Activated CD4-positive, alpha-beta T cell treated with anti-CD3 and anti-CD28 coated beads, Interleukin-2, amount 50 U/mL, for 1 hour (primary cell): ENCODE measurements around the gene MKRN1.
A peak's percentile ranks its signal among the peaks of the same experiment; 100 is the strongest.
"Not testable (repeated sequence)": the region's sequence is repeated elsewhere in the genome, so short reads cannot be mapped to it uniquely, and the experiment has no call there.

Experiments
- DNase-seq: peaks from one replicate; pipeline ENCODE4 v3.0.0-alpha.2; 2020

MKRN1 gene, protein sequence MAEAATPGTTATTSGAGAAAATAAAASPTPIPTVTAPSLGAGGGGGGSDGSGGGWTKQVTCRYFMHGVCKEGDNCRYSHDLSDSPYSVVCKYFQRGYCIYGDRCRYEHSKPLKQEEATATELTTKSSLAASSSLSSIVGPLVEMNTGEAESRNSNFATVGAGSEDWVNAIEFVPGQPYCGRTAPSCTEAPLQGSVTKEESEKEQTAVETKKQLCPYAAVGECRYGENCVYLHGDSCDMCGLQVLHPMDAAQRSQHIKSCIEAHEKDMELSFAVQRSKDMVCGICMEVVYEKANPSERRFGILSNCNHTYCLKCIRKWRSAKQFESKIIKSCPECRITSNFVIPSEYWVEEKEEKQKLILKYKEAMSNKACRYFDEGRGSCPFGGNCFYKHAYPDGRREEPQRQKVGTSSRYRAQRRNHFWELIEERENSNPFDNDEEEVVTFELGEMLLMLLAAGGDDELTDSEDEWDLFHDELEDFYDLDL

DNA sequence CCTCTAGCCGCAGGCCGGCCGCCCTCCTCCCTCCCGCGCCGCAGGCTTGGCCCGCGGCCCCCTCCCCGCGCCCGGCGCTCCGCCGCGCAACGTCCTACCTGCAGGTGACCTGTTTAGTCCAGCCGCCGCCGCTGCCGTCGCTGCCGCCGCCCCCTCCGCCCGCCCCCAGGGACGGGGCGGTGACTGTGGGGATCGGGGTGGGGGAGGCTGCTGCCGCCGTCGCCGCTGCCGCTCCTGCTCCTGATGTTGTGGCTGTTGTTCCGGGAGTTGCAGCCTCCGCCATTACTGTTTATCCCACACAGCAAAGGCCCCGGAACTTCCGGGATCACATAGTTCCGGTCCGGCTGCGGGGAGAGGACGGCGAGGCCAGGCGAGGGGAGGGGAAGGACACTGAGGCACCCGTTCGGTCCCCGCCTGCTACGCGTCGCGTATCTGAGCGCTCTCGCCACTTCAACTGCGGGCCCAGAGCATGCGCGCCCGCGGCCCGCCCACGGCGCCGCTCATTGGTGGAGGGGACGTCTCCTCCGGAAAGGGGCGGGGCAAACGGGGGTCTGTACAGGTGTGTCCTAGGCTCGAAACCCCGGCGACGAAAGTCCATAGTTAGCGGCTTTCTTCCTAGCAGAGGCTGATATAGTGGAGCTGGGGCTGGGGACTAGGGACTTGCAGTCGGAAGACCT, at the start of gene MKRN1:
MKRN1 (minus strand) TSS at position 444 of the 677 bp plus-strand sequence; CDS start at position 283, 161 bp downstream.
- peak; percentile 92 for DNase-seq

DNA sequence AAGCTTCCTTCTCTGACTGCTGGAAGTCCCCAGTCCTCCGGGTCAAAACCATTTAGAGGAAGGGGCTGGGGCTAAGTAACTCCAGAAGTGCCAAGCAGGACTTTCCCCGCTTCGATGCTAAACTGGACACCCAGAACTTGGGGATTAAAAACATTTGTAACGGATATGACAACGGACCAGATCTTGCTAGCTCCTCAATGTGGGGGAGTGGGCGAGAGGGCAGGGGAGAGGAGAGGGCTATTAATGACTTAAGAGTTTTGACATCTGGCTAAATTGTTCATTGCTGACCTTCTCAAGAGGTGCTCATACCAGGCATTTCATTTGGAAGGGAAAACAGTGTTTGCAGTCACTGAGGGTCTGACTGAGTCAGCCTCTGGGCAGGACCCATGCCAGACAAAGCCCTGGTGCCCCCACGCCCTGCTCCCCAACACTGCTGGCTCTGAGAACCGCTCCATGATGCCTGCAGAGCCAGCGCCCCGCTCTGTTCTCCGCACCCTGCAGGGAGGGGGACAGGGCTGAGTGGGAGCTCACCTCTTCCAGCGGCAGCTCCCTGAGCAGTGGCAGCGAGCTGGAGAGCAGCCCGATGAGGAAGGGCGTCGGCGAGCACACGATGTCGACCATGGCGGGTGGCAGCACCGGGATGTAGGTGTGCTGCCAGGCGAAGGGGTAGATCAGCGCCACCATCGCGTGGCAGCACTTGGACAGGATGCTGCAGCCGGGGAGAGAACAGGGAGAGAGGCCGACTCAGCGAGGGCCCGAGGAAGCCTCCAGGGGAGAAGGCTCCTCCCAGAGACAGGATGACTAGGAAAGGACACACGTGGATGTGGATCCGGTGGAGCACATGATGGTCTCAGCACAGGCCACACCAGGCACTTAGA, 47.7 kb upstream of the MKRN1 start:
- no peak for DNase-seq

DNA sequence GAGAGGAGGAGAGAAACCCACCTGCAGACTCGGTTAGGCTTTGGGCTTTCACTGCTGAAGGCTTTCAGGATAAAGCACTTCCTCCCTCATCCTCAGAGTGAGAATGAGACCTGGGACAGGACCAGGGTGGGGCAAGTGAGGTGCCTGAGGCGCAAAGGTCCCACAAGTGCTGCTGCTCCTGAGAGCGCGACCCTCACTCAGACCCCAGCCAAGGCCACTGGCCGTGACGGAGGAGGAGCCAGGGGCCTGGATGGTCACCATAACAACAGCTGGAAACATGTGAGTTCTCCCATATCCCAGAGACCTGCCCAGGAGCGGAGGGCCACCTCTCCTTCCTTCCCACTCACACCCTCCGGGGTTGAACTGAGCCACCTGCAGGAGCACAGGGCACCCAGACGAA, 46.9 kb upstream of the MKRN1 start:
- DNase-seq, result no peak

DNA sequence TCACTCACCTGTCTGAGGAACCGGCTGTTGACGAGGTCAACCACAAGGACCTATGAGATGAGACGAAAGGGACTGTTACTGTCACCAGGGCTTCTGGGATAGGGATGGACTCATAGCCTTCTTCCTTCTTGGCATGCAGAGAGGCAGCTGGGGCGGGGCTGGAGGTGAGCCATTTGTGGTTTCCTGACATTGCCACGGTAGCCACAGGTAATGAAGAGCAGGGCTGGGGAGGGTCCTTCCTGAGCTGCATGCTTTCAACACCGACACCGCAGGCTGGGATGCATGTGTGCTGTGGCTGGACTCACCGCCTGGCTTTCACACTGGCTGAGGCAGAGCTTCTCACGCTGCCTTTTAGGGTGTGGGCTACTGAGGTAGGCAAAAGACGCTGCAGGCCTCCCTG, 46.4 kb upstream of the MKRN1 start:
- no peak for DNase-seq

DNA sequence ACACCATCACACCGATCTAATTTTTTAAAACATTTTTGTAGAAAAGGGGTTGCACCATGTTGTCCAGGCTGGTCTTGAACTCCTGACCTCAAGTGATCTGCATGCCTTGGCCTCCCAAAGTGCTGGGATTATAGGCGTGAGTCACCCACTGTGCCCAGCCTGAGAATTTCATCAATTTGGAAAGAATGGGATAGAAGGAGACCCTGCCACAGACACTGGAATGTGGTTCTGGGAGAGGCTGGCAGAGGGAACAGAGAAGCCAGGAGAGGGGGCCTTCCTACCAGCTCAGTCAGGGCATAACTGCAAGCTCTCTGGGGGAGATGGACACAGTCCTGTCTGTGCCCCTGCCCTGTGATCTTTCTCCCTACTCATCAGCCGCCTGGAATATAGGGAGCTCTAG, 42.1 kb upstream of the MKRN1 start:
- DNase-seq, result no peak

DNA sequence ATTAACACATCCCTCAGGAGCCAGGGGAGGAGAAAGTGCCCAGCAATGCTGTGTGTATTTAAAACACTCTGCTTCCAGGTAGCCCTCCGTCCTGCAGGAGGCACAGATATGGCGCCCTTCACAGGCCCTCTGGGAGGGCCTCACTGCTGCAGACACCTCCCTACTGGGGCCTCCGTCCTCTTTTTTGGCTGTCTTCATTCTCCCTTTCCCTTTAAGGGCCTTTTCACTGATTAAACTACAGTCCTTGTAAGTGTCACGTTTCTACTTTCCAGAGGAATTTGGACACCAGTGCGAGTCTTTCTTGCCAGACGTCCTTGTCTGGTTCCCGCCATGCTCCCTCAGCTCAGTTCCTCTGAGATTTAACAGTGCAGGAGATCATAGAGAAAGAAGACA, 39.7 kb upstream of the MKRN1 start:
- no peak for DNase-seq

DNA sequence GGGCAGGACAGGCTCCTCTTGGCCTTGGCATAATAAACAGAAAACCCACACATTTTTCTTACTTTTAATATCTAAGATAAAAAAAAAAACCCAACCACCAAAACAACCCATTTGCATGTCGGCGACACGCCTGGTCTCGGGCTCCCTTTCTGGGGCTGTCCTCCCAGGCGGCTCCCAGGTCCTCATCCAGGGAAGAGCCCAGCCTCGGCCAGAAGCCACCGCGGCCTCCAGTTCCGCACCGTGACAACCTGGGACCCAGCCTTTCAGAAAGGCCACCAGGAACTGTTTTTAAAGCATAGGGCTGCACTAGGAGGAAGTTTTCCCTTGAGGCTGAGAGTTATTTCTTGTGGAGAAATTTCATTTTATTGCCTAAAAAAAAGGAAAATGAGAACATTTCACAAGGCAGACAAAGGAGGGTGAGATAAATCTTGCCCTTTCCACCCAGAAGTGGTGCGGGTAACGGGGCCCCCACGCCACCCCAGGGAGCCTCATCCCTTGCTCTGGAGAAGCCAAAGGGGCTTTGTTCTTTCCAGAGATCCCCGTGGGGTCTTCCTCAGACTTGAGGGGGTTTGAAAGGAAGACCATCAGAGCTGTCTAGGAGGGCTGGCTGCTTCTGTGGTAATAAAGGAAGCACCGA, 39.2 kb upstream of the MKRN1 start:
- DNase-seq, result no peak

DNA sequence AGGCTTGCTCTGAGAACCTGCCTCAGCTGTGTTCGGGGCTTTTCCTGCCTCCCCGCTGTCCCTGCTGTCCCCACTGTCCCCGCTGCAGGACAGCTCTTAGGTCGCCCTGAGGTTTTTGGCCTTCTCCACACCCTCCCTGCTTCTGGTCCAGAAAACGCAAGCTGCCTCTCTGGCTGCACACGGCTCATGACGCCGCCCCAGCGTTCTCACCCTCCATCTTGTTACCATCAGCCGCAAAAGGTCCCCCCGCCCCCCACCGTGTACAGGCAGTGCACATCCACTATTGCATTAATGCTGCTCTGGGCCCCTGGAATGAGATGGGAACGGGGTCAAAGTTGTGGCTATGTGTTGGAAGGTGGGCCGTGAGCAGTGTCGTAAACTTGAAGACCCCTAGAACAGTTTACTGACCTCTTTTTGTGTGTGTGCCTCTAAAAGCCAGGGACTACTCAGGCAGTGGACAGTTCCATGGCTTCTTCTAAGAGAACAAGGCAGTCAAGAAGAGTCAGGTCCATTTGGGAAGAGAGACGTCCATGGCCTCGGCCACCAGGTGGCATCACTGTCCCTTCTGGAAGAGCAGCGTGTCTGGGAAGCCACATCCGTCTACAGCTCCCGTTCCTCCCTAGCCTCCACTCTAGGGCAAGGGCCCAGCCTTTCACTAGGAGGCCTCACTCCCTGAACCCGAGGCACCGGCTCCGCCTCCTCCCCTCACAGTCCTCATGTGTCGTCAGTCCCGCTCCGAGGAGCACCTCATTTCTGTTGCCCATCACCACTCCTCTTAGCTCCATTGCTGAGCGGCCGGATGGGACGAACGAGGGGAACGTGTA, 38.5 kb upstream of the MKRN1 start:
- peak; percentile 58 for DNase-seq

DNA sequence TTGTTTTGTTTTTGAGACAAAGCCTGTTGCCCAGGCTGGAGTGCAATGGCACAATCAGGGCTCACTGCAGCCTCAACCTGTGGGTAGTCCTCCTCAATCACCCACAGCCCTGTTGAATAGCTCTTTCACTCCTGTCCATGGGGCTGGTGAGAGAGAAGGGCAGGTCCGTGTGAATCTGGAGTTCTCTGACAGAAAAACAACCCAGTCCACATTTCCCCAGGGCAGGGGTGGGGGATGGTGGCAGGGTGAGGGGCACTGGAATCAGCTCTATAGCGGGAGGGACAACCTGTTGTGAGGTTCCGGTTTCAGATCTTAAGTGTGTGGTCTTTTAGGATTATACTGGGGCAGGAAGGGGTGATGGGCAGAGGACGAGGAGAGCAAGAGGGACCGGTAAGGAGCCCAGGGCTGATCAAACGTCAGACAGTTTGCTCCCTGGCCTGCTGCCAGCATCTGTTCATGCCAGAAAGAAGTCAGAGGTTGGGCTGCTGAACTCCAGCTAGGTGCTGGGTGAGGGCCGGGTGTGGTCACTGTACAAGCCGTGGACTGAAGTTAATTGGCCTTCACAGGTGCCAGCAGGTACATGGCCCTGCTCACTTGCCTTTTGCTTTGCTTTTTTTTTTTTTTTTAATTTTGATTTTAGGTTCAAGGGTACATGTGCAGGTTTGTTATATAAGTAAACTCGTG, 33.2 kb upstream of the MKRN1 start:
- no peak for DNase-seq

DNA sequence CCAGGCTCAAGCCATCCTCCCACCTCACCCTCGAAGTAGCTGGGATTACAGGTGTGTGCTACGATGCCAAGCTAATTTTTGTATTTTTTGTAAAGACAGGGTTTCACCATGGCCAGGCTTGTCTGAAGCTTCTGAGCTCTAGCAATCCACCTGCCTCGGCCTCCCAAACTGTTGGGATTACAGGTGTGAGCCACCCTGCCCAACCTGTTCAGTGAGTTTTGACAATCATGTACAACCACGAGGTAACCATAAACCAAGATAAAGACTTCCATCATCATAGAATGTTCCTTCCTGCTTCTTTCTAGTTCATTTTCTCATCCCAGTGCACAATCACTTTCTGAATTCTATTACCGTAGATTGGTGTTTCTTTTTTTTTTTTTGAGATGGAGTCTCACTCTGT, 30.5 kb upstream of the MKRN1 start:
- no peak for DNase-seq

DNA sequence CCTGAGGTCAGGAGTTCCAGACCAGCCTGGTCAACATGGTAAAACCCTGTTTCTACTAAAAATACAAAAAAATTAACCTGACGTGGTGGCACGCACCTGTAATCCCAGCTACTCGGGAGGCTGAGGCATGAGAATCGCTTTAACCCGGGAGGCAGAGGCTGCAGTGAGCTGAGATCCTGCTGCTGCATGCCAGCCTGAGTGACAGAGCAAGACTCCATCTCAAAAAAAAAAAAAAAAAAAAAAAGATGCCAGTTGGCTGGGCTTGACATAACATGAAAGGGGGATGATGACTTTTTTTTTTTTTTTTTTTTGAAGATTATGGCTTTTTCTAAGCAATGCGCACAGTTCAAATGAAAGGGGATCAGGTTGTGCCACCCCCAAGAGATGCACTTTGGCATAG, 28.3 kb upstream of the MKRN1 start:
- not testable (repeated sequence) for DNase-seq

DNA sequence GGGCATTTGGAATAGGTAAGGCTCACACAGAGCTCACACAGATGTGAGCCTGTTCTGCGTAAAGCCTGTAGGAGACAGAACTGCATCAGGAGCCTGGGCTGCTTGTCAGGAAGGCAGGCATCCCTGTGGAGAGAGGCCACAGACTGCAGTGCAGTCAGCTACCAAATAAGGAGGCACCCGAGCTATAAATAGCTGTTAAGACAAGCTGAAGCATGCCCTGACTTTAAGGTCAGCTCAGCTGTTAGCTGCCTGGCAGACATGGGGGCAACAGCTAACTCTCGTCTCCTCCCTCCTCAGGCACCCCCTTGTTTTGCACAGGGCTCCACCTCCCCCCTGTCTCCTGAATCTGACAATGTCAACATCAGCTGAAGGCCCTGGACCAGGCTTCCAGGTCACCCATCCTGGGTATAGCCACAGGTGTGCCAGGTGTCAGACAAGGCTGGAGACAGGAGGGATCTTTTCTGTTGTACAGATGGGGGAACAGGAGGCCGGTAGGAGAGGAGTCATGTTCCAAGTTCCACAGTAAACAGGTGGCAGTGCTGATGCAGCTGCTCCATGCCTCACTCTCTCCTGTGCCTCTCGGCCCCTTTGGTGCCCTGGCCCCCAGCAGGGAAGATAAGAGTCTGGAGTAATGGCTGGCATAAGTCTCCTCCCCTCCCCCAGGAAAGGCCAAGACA, 27.6 kb upstream of the MKRN1 start:
- no peak for DNase-seq

DNA sequence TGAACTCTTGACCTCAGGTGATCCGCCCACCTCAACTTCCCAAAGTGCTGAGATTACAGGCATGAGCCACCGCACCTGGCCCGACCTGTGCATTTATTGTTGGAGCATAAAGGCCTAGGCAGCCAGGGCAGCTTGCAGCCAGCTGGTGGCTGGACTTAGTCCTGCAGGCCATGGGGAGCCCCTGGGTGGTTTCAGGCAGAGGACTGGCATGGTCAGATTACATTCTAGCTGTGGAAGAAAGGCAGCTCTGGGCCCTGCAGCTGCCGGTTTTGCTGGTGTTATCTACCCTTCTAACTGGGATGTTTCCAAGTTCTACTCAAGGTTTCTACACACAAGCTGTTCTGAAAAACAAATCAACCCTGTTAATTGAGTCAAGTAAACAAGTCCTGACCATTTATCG, 22.7 kb upstream of the MKRN1 start:
- no peak for DNase-seq

DNA sequence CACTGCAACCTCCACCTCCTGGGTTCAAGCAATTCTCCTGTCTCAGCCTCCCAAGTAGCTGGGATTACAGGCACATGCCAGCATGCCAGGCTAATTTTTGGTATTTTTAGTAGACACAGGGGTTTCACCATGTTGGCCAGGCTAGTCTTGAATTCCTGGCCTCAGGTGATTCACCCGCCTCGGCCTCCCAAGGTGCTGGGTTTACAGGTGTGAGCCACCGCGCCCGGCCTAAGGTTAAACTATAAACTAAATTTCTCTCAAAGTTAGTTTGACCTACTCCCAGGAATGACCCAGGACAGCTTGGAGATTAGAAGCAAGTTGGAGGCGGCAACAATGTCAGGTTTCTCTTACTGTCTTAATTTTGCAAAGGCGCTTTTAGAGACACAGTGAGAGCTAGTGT, 18.5 kb upstream of the MKRN1 start:
- not testable (repeated sequence) for DNase-seq

DNA sequence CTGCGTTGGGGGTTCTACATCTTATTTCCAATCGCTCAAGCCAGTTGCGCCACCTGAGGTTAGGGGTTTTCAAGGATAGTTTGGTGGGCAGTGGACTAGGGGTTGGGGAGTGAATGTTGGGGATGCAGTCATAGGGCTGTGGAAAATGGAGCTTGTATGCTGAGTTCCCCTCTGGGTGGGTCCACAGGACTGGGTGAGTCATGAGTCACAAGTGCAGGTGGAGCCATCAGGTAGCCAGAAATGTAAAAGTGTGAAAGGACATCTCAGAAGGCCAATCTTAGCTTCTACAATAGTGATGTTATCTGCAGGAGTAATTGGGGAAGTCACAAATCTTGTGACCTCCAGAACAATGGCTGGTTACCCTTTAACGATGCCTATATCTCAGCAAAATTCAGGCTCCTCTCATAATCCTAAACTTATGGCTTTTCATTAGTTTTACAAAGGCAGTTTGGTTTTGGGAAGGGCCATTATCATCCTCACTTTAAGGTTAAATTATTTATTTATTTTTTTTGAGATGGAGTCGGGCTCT, 18.0 kb upstream of the MKRN1 start:
- no peak for DNase-seq

DNA sequence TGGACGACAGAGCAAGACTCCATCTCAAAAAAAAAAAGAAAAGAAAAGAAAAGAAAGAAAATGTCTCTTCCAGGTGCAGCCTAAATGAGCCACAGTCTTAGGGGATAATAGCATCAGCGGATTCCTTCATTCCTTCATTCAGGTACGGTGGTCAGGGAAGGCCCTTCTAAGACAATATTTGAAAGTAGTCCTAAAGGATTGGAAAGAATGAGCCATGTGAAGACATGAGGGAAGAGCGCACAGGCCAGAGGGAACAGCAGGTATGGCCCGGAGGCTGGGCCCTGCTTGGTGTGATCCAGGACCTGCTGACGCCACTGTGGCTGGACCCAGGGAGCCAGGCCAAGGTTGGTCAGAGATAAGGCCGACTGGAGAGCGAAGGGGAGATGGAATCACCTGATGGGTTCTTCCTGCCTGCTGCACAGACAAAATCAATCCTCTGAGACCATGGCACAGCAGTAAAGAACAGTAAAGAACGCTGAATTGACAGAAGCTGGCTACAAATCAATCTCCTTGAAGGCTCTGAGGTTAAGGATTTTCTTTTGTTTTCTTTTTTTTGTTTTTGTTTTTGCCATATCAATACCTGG, 16.3 kb upstream of the MKRN1 start:
- DNase-seq, result no peak

DNA sequence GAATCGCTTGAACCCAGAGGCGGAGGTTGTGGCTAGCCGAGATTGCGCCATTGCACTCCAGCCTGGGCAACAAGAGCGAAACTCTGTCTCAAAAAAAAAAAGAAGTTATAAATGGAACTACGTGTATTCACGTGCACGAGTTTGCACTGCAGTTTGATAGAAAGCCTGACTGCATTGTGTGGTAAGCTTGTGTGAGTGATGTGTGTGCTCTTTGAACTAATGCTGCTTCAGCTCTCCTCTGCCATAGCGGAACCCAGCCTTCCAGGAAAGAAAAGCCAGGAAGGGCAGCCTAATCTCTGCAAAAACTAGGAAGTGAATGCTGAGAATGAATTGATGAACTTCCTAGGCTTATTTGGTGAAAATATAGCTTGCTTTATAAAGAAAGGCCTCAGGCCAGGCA, 15.6 kb upstream of the MKRN1 start:
- no peak for DNase-seq

DNA sequence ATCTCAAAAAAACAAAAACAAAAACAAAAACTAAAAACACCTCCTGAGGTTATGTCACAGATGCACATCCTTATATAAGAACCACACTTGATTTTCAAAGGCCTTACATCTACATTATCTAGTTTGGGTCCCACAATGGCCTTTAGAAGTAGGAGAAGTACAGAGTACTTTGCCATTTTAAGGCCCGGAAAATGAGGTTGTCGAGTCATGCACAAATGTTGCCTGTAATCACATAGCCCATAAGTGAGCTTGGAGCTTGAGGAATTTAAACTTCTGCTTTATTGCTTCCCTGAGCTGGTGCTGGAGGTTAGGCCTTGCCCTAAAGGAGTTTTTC, 9.7 kb upstream of the MKRN1 start:
- no peak for DNase-seq

DNA sequence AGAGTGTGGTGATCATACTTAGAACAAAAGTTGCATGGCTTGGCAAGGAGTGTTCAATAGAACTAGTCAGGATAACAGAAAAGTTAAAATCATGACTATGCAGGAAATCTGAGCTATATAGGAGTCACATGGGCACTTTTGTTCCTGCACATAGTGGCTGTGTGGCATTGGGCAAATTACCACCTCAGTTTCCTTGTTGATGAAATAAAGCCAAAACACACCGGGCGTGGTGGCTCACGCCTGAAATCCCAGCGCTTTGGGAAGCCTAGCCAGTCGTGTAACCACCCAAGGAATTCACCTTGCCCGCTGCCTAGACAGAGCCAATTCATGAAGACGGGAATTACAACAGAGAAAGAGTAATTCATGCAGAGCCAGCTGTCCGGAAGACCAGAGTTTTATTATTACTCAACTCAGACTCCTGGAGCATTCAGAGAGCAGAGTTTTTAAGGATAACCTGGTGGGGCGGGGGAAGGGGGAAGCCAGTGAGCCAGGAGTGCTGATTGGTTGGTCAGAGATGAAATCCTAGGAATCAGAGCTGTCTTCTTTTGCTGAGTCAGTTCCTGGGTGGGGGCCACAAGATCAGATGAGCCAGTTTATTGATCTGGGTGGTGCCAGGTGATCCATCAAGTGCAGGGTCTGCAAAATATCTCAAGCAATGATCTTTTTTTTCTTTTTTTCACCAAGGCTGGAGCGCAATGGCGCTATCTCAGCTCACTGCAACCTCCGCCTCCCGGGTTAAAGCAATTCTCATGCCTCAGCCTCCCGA, 6.4 kb upstream of the MKRN1 start:
- no peak for DNase-seq
